GM21515 (cell line): ENCODE results near the gene VIPR2.
"Not testable (repeated sequence)": the region's sequence is repeated elsewhere in the genome, so short reads cannot be mapped to it uniquely, and the experiment has no call there.

Experiments used
- ATAC-seq: cut with Tn5 transposase; IDR thresholded peaks from one replicate; pipeline ENCODE4 v1.9.1; 2021; ENCODE audit not compliant: unreplicated experiment

The VIPR2 gene

DNA sequence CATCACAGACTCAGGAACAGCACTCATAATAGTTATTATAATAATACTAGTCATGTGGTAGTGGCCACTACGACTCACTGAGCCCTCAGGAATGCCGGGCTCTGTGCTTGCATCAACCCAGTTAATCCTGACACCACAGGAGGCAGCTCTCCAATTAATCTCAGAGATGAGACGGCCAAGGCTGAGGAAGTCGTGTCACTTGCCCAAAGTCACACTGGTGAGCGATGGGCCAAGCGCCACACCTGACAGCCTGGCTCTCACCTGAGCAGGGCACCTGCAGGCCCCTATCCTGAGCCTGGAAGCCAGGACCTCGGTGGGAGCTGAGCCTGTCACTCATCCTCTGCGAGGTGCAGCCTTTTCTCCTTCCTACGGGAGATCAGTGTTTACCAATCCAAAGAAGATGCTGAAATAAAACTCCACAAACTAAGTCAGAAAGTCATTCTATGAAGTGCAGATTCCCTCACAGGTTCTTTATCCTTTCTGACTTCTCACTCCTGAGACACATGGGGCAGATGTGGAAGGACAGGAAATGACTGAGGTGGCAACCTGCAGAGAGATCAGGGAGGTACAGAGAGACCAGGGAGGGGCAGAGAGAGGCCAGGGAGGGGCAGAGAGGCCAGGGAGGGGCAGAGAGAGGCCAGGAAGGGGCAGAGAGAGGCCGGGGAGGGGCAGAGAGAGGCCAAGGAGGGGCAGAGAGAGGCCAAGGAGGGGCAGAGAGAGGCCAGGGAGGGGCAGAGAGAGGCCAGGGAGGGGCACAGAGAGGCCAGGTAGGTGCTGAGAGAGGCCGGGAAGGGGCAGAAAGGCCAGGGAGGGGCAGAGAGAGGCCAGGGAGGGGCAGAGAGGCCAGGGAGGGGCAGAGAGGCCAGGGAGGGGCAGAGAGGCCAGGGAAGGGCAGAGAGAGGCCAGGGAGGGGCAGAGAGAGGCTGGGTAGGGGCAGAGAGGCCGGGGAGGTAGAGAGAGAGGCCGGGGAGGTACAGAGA lies 38.5 kb downstream of the VIPR2 start:
- no peak for ATAC-seq

DNA sequence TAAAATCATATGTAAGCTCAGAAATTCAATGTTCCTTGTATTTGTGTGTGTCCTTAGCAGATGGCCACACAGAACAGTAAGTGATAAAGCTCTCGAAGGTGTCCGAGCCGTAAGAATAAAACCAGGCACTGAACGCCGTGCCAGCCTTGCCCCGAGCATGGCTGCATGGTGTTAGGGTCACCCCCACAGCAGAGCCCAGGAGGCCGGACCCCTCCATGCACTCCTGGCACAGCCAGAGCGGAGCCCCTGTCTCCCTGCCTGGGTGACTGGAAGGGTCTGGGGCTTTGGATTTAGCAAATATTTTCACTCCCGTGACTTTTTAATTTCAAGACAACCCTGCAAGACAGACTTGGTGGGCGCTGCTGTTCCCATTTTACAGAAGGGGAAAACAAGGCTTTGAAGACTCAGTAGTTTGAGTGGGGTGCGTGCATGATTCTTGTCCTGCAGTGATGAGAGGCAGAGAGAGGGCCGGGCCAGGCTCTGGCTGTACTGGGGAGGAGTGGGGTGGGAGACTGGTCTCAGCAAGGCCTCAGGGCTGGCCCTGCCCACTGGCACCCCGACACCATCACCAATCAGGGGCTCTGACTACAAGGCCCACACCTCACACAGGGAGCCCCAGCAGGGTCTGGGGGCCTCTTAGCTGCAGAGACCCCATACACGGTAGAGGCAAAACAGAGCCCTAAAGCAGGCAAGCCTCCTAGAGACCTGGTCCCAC lies 39.4 kb downstream of the VIPR2 start:
- ATAC-seq = no peak

DNA sequence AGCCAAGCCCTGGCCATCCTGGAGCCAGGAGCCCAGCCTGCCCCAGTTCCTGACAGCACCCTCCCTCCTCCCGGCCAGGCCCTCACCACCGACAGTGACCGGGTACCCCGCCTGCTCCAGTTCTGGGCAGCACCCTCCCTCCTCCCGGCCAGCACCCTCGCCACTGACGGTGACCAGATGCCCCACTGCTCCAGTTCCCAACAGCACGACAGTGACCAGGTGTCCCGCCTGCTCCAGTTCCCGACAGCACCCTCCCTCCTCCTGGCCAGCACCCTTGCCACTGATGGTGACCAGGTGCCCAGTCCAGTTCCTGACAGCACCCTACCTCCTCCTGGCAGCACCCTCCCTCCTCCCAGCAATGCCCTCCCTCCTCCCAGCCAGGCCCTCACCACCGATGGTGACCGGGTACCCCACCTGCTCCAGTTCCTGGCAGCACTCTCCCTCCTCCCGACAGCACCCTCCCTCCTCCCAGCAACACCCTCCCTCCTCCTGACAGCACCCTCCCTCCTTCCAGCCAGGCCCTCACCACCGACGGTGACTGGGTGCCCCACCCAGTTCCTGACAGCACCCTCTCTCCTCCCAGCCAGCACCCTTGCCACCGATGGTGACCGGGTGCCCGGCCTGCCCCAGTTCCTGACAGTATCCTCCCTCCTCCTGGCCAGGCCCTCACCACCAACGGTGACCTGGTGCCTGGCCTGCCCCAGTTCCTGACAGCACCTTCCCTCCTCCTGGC lies 40.3 kb downstream of the VIPR2 start:
- no peak for ATAC-seq

DNA sequence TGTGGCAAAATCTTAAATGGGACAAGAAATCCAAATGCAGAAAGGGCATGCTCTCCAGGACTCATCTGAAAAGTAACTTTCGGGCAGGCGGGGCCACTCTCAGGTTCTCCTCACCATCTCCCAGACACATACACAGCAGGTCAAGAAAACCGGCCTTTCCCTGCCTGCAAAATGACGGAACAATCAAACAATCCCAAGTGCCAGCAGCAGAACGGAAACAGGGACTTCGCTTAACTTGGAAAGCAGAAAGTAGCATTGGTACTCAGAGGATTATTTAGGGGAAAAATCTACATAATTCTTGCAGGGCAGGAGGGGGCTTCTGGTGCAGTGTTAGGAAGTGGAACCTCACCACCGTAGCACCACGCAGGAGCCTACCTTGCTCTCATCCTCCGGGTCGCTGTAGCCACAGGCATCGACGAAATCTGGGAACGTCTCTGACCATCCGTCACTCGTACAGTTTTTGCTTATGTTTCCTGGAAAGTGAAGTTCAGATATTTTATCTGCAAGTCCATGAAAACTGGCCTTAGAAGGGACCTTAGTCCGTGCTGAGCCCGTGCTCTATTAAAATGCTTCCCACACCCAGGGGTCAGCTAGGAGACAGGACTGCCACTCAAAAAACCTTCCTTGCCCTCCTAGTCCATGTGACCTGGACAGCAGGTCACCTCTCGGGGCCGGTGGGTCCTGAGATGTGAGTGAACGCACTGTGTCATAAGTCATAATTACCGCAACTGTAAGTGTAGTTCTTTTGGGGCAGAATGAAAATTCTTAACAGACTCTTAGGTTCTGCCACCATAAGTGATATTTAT lies 41.1 kb downstream of the VIPR2 start:
- ATAC-seq = no peak

DNA sequence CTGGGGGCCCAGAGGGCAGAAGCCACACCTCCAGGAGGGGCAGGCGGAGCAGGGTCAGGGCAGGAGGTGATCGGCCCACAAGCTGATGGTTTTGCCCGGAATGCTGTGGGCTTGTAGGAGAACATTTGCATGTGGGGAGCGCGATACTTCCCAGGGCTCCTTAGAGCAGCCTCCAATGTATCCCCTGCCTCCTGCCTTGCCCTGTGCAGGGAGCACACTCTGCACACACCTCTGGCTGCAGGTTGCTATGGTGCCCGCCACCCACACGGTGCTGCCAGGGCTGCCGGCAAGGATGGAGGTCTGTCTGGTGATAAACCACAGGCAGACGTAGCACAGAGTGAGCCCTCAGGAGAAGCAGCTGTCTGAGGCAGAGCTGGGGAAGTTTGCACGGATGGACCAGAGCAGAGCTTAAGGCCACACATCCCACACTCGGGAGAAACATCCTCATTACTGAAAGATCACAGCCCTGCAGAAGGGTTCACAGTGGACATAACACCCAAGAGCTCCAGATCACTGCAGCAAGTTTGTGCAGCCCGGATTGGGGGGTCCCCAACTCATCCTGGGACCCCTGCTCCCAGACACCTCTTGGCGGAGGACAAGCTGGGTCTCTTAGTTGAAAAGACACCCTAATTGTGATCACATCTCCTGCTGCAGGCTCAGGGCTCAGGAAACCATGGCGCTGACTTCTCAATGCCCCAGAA lies 41.8 kb downstream of the VIPR2 start:
- no peak for ATAC-seq

DNA sequence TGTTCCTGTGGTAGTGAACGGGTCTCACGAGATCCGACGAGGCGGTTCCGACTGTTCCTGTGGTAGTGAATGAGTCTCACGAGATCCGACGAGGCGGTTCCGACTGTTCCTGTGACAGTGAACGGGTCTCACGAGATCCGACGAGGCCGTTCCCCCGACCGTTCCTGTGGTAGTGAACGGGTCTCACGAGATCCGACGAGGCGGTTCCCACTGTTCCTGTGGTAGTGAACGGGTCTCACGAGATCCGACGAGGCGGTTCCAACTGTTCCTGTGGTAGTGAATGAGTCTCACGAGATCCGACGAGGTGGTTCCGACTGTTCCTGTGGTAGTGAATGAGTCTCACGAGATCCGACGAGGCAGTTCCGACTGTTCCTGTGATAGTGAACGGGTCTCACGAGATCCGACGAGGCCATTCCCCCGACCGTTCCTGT lies 43.0 kb downstream of the VIPR2 start:
- ATAC-seq = not testable (repeated sequence)

DNA sequence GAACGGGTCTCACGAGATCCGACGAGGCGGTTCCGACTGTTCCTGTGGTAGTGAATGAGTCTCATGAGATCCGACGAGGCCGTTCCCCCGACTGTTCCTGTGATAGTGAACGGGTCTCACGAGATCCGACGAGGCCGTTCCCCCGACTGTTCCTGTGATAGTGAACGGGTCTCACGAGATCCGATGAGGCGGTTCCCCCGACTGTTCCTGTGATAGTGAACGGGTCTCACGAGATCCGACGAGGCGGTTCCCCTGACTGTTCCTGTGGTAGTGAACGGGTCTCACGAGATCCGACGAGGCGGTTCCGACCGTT lies 43.6 kb downstream of the VIPR2 start:
- not testable (repeated sequence) for ATAC-seq

DNA sequence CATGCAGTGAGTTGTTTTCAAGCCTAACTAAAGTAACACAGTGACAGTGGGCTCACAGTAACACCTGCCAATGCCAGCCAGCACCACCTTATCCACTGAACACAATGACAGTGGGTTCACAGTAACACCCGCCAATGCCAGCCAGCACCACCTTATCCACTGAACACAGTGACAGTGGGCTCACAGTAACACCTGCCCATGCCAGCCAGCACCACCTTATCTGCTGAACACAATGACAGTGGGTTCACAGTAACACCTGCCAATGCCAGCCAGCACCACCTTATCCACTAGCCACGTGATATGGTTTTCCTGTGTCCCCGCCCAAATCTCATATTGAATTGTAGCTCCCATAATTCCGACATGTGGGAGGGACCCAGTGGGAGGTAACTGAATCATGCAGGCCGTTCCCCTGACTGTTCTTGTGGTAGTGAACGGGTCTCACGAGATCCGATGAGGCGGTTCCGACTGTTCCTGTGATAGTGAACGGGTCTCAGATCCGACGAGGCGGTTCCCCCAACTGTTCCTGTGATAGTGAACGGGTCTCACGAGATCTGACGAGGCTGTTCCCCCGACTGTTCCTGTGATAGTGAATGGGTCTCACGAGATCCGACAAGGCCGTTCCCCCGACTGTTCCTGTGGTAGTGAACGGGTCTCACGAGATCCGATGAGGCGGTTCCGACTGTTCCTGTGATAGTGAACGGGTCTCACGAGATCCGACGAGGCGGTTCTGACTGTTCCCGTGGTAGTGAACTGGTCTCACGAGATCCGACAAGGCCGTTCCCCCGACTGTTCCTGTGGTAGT lies 44.2 kb downstream of the VIPR2 start:
- ATAC-seq = not testable (repeated sequence)

DNA sequence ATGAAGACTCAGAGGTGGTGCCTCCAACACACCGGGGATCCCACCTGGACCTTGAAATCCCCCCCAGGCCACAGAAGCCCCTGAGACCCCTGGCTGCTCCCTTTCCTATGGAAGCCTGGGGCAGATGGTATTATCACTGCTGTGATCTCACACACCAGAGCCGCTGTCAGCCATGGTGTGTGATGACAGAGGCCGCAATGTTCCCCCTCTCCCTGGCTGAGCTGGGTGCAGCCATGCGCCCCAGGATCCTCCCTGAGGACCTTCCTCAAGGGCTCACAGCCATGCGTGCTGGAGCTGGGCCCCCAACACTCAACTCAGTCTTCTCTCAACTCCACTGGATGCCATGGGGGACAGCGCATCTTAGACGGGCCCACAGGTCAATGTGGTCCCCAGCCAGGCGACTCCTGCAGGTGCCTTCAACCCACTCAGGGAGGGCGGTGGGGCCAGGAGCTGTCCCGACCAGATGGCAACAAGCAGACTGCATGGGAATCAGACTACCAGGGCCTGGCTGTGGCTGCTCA lies 44.9 kb downstream of the VIPR2 start:
- ATAC-seq = no peak

DNA sequence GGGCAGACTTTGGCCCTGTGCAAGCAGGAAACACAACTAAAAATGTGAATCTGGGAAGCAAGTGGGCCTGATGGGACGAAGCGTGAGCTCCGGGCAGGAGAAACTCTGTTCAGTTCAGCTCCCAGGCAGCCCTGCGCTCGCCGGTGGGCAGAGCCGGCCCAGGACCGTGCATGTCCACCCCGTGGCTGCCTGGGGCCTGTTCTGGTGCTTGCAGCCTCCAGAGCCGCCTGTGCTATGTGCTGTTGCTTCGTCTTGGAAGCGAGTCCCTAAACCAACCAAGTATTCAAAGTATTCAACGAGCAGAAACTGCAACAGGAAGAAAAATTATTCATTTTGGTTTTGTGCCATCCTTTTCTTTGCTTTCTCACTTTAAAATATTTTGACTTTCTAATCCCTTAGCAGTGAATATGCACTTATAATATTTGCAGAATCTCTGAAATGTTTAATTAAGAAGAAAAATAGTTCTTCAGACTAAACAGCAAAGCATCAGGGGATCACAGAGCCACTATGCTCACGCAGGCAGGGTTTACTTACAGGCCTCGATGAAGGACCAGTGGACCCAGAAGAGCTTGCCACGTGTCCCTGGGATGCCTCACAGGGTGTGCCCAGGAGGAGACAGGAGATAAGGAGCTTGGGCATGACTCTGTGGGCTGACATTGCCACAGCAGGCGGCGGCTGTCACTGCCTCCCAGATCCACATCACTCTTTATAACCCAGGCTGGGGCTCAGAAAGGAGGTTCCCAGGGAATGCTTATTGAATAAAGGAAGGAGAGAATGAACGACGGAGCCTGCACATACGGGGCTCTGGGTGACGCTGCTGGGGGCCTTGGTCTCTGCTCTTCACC lies 45.6 kb downstream of the VIPR2 start:
- no peak for ATAC-seq

DNA sequence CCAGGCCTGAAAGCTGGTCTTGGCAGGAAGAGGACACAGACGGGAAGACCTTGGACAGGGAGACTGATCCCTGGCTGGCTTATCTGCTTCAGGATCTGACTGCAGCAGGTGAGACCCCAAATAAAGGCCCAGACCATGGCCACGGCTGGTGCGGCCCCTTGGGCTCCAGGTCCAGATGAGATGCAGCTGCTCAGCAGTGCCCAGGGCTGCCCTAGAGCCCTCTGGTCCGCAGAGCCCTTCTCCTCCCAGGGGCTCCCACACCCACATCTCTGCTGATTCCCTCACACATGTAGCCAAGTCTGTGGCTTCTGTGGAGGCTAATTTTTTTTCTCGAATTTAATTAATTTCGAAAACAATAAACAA lies 46.3 kb downstream of the VIPR2 start:
- no peak for ATAC-seq

DNA sequence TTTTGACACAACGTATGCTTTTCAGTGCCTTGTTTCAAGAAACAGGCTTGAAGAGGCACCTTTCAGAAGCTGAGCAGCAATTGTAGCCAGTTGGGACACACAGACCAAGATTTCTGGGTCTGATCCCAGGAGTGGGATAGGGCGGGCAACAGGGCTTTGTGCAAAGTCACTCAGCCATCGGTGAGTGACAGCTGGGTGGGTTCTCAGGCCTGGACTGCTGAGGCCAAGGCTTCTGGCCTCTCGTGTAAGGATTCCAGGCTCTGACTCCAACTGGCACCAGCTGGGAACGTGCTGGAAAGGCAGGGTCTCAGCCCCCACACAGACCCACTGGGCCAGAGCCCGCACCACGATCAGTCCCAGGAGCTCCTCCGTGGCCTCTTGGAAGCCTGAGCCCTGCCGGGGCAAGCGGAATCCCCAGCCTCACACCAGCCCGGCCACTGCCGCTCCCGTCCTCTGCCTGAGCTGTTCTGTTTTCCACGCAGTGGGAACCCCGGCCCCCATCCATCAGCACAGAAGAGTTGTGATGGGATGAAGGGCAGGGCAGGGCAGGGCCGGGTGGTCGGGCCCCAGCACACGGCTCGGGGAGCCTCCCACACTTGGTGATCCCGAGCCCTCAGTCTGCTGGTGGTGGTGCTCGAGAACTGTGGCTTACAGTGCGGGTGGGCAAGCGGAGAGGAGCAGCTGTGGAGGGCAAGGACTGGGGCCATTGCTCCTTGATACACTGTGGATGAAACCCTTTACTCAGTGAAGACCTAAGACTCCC lies 46.8 kb downstream of the VIPR2 start:
- ATAC-seq = no peak

DNA sequence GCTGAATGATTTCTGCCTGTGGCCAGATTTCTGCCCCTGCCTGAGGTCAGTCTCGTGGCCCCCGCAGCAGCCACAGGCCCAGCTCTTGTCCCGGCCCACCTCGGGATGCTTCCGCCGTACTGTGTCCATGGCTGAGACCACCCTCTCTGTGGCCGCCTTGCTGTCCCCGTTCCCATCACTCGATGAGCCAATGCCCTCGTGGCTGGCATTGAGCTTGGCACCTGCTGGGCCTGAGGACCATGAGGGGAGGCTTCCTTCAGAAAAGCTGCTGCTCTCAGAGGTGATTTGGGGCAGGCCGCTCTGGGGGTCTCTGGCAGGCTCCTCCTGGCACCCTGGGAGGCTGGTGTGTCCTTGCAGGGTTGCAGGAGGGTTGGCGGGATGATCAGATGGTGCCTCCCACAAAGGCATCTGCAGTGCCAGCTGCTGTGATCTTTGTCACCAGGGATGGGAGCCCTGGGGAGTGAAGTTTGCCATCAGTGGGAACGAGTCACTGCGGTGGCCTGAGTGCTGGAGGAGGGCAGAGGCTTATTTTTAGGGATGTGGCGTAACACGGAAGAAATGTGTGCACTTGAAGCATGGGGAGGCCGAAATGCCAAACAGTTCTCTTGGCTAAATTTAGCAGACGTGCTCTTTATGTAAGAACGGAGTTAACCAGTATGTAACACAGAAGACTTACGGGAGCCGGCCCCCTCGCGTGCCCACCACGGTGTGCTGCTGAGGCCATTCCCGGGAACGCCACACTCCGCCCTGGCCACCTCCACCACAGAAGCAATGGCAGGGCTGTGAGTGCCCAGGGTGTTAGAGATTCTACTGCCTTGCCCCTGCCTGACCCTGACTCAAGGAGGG lies 47.7 kb downstream of the VIPR2 start:
- ATAC-seq = no peak

DNA sequence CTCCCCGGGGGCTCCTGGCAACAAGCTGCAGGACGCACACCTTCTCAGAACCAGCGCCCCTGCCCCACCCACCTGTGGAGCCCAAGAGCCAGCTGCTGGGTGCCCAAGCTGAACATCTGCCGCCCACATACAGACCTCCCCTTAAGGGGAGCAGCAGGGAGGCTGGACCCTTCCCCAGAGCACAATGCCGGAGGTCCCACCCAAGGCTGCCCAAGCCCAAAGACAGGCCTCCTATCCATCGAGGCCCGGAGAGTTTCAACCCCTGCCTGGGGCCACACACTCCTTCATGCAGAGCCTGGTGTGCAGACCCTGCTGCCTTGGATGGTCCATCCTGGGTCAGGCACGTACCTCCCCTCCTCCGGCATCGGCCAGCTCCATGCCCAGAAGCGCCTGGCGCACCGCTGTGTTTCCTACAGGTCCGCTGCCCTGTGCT lies 48.7 kb downstream of the VIPR2 start:
- ATAC-seq = no peak

DNA sequence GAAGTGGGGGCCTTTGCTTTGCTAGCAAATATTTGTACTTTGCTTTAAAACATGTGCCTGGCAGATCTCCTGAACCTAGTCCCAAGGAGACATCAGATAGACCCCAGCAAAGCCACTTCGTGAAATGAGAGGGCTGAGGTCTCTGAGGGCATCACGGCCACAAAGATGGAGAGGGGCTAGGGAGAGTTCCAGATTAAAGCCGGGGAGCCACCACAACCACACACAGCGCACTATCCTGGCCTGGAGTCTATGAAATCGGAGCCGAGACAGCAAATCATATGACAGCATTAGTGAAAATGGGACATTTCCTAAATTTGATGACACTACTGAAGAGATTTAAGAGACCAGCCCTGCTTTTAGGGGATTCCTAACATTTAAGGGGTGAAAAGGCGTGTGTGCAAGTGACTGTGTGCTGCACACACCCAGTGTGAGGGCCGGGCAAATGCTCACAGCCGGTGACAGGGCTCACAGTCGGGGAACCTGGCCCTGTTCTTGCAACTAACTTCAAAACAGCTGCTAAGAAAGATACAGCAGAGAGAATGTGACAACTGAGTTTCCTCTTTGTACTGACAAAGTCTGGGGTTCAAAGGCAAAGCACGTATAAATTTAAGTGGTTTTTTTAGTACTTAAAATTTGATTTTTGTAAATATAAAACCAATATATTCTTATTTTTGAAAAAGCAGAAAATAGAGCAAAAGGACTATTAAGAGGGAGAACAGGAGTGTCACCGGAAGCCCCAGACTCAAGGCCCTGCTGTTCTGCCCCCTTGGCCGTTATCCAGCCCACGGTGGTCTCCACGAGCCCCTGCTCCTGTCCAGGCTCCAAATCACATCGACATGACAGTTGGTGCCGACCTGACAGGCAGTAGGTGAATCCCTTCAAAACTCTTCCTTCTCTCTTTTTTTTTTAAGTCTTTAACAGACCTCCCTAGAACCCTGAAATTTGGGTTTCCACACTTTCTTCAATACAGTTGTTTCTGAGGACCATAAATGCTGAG lies 49.5 kb downstream of the VIPR2 start:
- ATAC-seq = no peak
